Articular chondrocyte of knee joint (primary cell): ENCODE data around the gene FOXA1. TPM values are rescaled to one million over a fixed set of nuclear protein-coding genes. Genes with fewer than 3 reads are reported as not detected.

Source experiments
- total RNA-seq: library from RNA; depleted of rRNA; stranded (reverse); fragments of >200 nt; gene quantifications from 2 replicates; pipeline ENCODE4 v1.2.3, GENCODE V29; 2012

The FOXA1 gene
- 0.11 TPM in 1 of 2 replicates, not detected in the other for total RNA-seq

DNA sequence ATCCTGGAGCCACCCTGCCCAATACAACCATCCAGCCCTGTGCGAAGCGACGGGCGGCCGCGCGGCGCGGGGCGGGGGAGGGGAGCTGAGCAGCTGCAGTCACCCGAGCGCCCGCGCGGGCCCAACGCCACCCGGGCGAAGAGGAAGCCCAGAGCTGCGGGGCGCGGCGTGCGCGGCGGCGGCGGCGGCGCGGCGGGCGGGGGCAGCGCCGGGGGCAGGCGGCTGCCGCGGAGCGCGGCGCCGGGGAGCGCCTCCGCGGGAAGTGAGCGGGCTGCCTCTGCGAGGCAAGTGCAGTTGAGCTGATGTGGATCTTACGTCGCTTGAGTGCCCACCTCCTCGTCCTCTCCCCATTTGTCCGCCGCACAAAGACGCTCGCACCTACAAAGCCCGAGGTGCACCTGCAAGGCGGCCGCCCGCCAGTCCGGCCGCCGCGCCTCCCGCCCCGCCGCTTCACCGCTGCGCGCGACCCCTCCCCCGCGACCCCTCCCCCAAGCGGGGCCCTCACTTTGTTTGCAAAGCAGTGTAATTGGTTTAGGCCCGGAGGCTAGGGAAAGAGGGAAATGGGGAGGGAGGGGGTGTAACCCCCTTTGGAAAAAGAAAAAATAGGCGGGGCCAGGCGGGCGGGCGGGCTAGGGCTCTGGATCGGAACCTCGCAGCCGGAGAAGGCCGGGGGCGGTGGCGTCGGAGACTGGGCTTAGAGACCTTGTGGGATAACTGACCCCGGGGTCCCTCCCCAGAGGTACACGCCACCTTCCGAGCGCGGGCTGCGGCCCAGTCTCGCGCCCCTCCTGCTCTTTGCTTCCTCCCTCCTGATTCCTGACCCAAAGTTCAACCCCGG, at the start of gene FOXA1, which contains the start of gene TTC6:
FOXA1 (minus strand) TSS at position 279 of the 838 bp plus-strand sequence; CDS start at position 2, 277 bp downstream.
TTC6 (plus strand) TSS at position 659 of the 838 bp plus-strand sequence. CDS start 26,436 bp downstream, outside the sequence.

Other genes with a start within 250 kb of the FOXA1 start
- gene TTC6, start 380 bp upstream of the FOXA1 start, total RNA-seq: under 0.01 TPM in 1 of 2 replicates, not detected in the other